HG02678 (cell line): ENCODE measurements around the gene PHF19.

Source experiments
- ATAC-seq: cut with Tn5 transposase; IDR thresholded peaks from one replicate; pipeline ENCODE4 v1.9.1; 2021; ENCODE audit warnings: mild to moderate bottlenecking, moderate library complexity; ENCODE audit not compliant: unreplicated experiment

PHF19 gene

GRCh38 chr9:120855827-120856670 lies 20.9 kb downstream of the PHF19 start:
- no peak for ATAC-seq

GRCh38 chr9:120854596-120855327 lies 22.2 kb downstream of the PHF19 start:
- no peak for ATAC-seq

GRCh38 chr9:120853198-120853597 lies 23.8 kb downstream of the PHF19 start:
- ATAC-seq: no peak

- no peak for ATAC-seq
Measured at GRCh38 chr9:120852240-120853010, 24.6 kb downstream of the PHF19 start.

GRCh38 chr9:120851449-120851848 lies 25.5 kb downstream of the PHF19 start:
- ATAC-seq: no peak

- ATAC-seq: no peak
Measured at GRCh38 chr9:120850315-120850714, 26.7 kb downstream of the PHF19 start.

GRCh38 chr9:120846906-120847305 lies 30.1 kb downstream of the PHF19 start:
- ATAC-seq: no peak

- ATAC-seq: no peak
Measured at GRCh38 chr9:120846251-120846889, 30.6 kb downstream of the PHF19 start.

GRCh38 chr9:120845255-120845654 lies 31.7 kb downstream of the PHF19 start:
- no peak for ATAC-seq

GRCh38 chr9:120842685-120843485 lies 34.1 kb downstream of the PHF19 start, which contains the start of gene PSMD5:
TSS of gene PSMD5 (minus strand) at chr9:120842922. CDS start at chr9:120842909, 13 bp downstream.
- peak; percentile 98 for ATAC-seq

GRCh38 chr9:120841930-120842684 lies 34.9 kb downstream of the PHF19 start:
- peak; percentile 3 for ATAC-seq

- ATAC-seq: no peak
Measured at GRCh38 chr9:120839146-120839545, 37.8 kb downstream of the PHF19 start.

- no peak for ATAC-seq
Measured at GRCh38 chr9:120837921-120838320, 39.1 kb downstream of the PHF19 start.

- ATAC-seq: no peak
Measured at GRCh38 chr9:120833325-120833724, 43.7 kb downstream of the PHF19 start.

- ATAC-seq: no peak
Measured at GRCh38 chr9:120832807-120833206, 44.2 kb downstream of the PHF19 start.

GRCh38 chr9:120830865-120831264 lies 46.1 kb downstream of the PHF19 start:
- no peak for ATAC-seq

- ATAC-seq: no peak
Measured at GRCh38 chr9:120830151-120830550, 46.8 kb downstream of the PHF19 start.

- no peak for ATAC-seq
Measured at GRCh38 chr9:120829650-120830049, 47.3 kb downstream of the PHF19 start.

GRCh38 chr9:120820095-120820494 lies 56.9 kb downstream of the PHF19 start:
- no peak for ATAC-seq
